ENCODE data around the gene NALCN.

DNA sequence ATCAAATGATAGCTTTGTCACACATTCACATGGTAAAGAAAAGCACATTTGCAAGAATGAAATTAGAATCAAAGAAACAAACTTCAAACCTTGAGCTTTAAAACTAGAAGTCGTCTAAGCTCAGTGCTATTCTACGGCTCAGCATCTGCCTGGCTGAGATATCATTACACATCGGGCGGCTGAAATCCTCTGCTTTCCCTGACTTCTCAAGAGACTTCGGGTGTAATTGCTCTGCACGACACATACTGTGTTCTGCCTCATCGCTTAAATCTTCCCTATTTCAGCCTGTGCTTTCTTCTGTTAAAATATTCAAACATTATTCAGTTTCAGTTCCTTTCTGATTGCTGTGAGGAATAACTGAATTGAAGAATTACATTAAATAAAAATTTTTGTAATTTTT is 265.3 kb downstream of the NALCN start:
- TF ChIP-seq, protein P1, sequence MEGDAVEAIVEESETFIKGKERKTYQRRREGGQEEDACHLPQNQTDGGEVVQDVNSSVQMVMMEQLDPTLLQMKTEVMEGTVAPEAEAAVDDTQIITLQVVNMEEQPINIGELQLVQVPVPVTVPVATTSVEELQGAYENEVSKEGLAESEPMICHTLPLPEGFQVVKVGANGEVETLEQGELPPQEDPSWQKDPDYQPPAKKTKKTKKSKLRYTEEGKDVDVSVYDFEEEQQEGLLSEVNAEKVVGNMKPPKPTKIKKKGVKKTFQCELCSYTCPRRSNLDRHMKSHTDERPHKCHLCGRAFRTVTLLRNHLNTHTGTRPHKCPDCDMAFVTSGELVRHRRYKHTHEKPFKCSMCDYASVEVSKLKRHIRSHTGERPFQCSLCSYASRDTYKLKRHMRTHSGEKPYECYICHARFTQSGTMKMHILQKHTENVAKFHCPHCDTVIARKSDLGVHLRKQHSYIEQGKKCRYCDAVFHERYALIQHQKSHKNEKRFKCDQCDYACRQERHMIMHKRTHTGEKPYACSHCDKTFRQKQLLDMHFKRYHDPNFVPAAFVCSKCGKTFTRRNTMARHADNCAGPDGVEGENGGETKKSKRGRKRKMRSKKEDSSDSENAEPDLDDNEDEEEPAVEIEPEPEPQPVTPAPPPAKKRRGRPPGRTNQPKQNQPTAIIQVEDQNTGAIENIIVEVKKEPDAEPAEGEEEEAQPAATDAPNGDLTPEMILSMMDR (IDR thresholded peaks at IDR 0.05 in 8 of 11, conservative IDR thresholded peaks at IDR 0.05 in 3 of 11): no peak
- no peak for TF ChIP-seq POLR2A (IDR thresholded peaks at IDR 0.05)
- TF ChIP-seq POLR2AphosphoS5 (IDR thresholded peaks at IDR 0.05): no peak
